ENCODE results near the gene HARS2.
"Not testable (repeated sequence)": the region's sequence is repeated elsewhere in the genome, so short reads cannot be mapped to it uniquely, and the experiment has no call there.

Gene HARS2, protein sequence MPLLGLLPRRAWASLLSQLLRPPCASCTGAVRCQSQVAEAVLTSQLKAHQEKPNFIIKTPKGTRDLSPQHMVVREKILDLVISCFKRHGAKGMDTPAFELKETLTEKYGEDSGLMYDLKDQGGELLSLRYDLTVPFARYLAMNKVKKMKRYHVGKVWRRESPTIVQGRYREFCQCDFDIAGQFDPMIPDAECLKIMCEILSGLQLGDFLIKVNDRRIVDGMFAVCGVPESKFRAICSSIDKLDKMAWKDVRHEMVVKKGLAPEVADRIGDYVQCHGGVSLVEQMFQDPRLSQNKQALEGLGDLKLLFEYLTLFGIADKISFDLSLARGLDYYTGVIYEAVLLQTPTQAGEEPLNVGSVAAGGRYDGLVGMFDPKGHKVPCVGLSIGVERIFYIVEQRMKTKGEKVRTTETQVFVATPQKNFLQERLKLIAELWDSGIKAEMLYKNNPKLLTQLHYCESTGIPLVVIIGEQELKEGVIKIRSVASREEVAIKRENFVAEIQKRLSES

DNA sequence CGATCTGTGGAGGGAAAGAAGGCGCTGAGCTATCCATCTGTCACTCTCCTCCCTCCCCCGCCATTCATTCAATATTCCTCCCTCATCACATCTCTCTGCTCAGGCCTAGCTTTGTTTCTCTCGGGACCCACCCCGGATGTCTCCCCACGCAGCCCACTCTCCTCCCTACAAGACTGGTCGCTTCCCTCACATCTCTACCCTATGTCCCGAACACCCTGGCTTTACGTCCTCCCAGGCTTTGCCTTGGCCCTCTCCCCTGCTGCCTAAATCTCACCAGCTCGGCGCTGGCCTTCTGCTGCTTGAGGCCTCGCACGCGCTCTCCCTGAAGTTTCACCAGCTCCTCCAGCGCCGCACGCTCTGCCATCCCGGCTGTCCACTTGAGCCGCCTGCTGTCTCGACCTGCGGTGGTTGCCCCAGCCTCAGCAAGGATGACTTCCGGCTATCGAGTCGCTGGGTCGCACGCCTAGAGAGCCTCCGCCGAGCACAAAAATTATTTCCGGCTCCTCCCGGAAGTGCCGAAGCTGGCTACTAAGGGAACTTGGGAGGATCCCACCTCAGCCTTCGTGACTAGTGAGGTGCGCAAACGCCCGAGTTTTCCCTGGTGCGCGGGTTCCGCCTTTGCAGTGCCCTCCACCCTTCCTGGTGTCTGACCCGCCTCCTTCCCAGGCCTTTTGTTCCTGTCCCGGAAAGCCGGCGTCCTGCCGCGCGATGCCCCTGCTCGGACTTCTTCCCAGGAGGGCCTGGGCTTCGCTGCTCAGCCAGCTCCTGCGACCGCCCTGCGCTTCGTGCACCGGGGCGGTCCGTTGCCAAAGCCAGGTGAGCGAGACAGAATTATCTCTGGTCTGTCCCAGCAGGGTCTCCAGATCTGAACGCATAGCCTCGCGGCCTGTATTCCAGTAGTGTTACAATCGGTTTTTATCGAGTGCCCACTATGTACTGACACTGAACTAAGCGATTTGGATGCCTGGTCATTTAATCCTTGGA is at the start of gene HARS2, which contains the start of gene HARS1:
Gene HARS2 (plus strand): TSS at position 515 of the 984 bp plus-strand sequence. CDS start 194 bp downstream, at position 709.
Gene HARS1 (minus strand): TSS at position 430 of the 984 bp plus-strand sequence. CDS start 66 bp downstream, at position 364.
- DNase-seq (ENCODE audit: low read depth) = peak; percentile 95

- DNase-seq (ENCODE audit: low read depth) = no peak
Measured at GRCh38 chr5:140641716-140642115, 49.5 kb upstream of the HARS2 start.

DNA sequence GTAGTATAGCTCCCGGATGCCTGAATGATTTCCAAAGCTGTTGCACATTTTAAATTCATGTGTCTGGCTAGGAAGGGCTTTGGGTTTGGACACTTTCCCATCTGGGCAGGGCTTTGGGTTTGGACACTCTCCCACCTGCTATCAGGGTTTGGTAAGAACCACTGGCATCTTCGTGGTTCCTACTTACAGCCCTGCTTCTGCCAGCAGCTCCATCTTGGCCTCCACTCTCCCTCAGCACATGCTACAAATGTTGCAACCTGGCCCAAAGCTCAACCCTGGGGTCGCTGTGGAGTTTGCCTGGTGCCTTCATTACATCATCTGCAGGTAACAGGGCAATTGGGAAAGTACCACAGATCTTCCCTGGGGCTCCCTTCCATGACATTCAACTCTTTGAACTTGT is 48.5 kb upstream of the HARS2 start:
- peak; percentile 87 for DNase-seq (ENCODE audit: low read depth)

GRCh38 chr5:140647042-140647419 is 44.2 kb upstream of the HARS2 start:
- DNase-seq (ENCODE audit: low read depth) = no peak

GRCh38 chr5:140658870-140659269 is 32.4 kb upstream of the HARS2 start:
- no peak for DNase-seq (ENCODE audit: low read depth)

DNA sequence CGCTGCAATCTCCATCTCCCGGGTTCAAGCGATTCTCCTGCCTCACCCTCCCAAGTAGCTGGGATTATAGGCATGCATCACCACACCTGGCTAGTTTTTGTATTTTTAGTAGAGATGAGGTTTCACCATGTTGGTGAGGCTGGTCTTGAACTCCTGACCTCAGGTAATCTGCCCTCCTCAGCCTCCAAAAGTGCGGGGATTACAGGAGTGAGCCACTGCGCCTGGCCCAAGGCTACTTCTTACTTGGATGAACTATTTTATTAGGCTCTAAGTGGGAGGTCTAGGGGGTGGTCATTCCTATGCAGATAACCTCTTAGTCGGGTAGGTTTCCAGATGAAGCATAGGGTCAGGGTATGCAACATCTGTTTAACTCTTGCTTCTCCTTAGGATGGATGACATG is 30.9 kb upstream of the HARS2 start:
- DNase-seq (ENCODE audit: low read depth) = not testable (repeated sequence)

DNA sequence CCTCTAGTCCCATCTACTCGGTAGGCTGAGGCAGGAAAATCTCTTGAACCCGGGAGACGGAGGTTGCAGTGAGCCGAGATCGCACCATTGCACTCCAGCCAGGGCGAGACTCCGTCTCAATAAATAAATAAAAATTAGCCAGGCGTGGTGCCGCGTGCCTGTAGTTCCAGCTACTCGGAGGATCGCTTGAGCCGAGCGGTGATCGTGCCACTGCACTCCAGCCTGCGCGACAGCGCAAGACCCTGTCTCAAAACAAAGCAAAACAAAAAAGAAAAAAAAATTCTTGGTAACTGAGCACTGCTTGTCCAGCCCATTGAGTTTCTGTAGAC is 27.3 kb upstream of the HARS2 start:
- DNase-seq (ENCODE audit: low read depth) = no peak

DNA sequence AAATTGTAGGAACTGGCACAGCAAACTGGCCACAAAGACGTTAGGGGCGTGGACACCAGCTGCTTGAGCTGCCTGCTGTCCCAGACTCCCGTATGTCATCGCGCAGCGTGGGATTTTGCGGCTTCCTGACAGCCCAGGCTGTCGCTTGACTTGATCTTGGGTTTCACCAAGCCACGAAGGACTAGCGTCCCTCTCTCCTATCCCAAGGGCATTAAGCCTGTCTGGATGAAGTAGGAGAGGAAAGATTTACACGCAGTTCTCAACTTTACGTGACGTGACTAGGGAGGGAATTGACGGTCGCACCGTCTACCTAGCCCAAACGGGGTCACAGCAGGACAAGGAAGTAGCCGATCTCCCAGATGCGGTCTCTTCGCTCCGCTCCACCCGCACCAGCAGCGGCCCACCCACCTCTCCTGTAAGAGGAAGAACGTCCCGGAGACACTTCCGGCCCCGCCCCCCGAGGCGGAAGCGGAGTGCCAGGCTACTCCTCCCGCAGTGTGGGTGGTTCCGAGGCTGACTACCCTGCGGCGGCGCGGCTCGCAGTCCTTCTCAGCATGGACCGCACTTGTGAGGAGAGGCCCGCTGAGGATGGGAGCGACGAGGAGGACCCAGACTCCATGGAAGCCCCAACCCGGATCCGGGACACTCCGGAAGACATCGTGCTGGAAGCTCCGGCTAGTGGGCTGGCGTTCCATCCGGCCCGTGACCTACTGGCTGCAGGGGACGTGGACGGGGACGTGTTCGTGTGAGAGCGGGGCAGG is 26.7 kb upstream of the HARS2 start, which contains the start of gene WDR55:
Gene WDR55 (plus strand): TSS at position 546 of the 761 bp plus-strand sequence. CDS start 9 bp downstream, at position 555.
- peak; percentile 90 for DNase-seq (ENCODE audit: low read depth)

DNA sequence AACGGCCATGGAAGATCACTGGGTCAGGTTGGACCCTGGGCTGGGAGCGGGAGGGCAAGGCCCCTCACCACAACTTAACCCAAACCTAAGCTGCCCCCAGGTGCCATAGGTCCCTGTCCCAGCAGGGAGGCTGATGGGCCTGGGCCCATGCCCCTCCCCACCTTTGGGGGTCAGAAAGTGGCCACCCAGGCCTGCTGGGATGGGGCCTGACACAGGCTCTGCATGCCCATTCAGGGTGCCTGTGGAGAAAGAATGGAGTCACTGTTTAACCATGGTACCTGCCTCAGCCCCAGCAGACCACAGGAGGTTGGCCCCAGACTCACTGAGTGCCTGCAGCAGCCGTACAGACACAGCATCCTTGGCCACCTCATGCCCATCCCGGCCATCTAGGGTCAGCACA is 20.2 kb upstream of the HARS2 start:
- DNase-seq (ENCODE audit: low read depth) = not testable (repeated sequence)

GRCh38 chr5:140671472-140672125 is 19.7 kb upstream of the HARS2 start:
- no peak for DNase-seq (ENCODE audit: low read depth)

DNA sequence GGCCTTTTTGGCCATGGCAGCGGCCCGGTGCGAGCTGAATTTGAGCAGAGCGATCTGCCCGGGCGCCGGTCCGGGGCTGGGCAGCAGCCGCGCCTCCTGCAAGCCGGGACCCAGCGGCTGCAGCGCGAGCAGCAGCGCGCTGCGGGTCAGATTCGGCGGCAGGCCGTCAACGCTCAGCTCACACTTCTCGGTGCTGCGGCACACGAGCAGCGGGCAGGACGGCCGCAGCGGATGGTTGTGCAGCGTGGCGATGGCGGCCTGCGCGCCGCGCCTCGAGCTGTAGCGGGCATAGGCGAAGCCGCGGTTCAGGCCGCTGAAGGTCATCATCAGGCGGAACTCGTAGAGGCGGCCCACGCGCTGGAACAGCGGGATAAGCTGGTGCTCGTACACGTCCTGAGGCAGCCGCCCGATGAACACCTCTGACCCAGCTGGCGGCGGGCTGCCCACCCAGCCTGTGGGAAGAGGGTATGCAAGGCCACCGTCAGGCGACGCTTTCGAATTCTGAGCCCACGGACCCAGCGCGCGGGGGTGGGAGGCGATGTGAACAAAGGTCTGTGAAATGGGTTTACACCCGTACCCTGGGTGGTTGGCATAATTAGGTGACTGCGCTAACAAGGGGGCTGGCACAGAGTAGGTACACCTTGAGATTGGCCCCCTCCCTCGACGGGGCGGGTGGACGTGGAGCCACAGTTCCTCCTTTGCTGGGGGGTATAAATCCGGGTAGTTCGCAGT is 18.6 kb upstream of the HARS2 start:
- DNase-seq (ENCODE audit: low read depth) = peak; percentile 16

DNA sequence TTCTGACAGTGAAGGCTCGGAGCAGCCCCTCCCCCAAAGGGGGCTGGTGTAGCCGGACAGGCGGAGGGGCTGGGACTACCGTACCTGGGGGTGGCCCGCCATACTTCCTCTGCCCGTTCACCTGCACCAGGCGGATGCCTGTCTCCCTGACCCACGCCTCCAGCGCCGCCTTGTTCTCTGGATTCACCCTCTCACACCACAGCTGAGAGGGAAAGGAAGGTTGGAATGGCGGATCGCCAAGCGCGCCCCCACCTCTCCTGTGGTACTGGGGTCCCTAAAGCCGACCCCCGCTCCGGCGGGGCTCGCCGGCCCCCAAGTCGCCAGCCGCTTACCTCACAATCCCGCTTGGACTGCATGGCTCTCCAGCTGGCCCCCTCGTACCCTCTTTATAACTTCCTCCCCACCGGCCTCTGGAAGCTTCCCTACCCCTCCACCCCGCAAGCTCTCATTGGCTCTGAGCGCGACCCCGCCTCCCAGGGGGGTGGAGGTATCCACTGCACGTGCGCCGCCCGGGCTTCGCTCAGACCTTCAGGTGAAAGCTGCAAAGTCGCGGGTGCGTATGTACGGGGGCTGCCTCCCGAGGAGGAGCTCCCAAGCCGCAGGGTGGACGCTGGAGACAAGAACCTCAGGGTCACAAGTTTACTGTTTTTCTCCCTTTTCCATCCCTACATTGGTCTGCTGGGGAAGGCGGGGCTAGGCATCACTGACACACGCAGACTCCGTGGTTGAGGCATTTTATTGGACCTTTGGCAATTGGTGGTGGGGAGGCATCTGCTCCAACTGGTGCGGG is 17.9 kb upstream of the HARS2 start, which contains the start of gene DND1:
Gene DND1 (minus strand): TSS at position 390 of the 790 bp plus-strand sequence. CDS start 34 bp downstream, at position 356.
- DNase-seq (ENCODE audit: low read depth) = no peak

- no peak for DNase-seq (ENCODE audit: low read depth)
Measured at GRCh38 chr5:140674211-140674610, 17.0 kb upstream of the HARS2 start.

GRCh38 chr5:140674629-140675028 is 16.6 kb upstream of the HARS2 start:
- DNase-seq (ENCODE audit: low read depth) = no peak

DNA sequence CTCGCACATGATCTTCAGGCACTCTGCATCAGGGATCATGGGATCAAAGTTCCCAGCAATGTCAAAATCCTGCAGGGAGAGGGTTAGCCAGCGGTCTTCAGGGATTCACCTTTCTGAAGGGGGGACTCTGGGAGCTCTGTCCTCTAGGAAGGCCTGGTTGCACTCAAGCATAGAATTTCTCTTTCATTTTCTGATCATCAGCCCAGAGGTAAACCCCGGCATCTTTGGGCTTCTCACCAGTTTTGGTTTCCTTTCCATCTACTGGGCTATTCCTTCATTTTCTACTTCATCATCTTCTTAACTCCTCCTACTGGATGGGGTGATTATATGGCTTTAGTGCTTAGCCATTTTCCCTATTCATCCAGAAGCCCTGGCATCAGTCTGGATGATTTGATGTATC is 13.3 kb upstream of the HARS2 start:
- no peak for DNase-seq (ENCODE audit: low read depth)

DNA sequence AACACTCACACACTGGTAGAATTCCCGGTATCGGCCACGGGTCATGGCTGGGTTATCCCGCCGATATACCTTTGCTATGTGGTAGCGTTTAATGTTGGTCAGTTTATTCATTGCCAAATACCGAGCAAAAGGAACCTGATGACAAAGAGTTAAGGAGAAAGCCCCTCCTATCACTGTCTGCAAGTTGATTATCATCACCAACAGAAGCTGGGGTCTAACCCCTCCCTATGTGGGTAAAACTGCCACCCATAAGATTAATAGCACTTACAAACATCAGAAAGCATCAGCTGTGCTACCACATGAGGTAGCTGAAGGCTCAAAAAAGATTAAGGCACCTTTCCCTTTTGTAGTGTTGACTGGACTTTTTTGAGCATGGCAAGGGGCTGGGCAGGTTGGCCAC is 12.3 kb upstream of the HARS2 start:
- no peak for DNase-seq (ENCODE audit: low read depth)

DNA sequence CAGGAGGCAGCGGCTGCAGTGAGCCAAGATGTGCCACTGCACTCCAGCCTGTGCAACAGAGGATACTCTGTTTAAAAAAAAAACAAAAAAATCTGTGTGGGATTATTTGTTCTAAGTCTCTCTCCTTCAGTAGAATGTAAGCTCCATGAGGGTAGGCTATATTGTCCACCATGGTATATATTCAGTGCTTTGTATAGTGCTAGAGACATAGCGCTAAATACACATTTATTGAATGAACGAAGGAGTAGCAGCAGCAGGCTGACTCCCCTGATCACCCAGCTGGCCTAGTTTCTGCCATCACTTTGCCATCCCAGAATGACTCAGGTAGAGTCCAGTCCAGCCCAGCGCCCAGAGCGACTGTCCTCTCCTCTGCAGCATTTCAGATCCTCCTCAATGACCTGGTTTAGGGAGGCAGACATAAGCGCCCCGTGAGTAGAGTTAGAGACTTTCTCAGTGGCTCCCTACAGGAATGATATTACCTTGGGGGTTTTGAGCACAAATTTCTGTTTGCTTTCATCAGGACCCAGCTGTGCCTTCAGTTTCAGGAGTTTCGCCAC is 801 bp upstream of the HARS2 start:
- no peak for DNase-seq (ENCODE audit: low read depth)

DNA sequence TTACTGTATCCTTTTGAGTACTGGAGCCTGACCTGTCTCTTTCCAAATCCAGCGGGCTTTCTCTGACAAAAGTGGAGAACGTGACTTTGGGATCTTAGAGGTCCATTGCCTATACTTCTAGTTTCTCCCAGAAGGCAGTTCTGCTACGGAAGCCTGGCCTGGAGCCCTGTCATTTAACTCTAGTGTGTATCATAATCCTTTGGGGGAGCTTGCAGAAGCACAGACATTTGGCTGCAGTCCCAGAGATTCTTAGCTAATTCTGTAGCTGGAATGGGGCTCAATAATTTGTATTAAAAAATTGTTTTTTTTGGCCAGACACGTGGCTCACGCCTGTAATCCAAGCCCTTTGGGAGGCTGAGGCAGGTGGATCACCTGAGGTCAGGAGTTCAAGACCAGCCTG is 3.0 kb downstream of the HARS2 start:
- DNase-seq (ENCODE audit: low read depth) = peak; percentile 28

GRCh38 chr5:140696891-140697492 is 5.7 kb downstream of the HARS2 start:
- no peak for DNase-seq (ENCODE audit: low read depth)

All from fibroblast of gingiva (primary cell).